Ovary (tissue), 9 donors: ENCODE results near the gene KRTAP10-10. TPM values are rescaled to one million over a fixed set of nuclear protein-coding genes. Genes with fewer than 3 reads are reported as not detected.

Experiments
- DNase-seq, 5 donors: peaks; one replicate each; pipeline ENCODE4 v3.0.0-alpha.2; 2019 to 2020
- H3K27ac ChIP-seq, 2 donors: fragments of 200-600 bp; one replicate each; pipeline versions ENCODE4 v1.5.1 to v1.8.0; 2019 to 2022
- H3K27me3 ChIP-seq: fragments of 200-600 bp; one replicate; pipeline ENCODE4 v1.8.0; 2022
- H3K36me3 ChIP-seq: fragments of 200-600 bp; sonication (generic); one replicate; pipeline ENCODE4 v1.5.1; 2019
- H3K4me1 ChIP-seq: one replicate; pipeline ENCODE4 v1.8.1; 2013; ENCODE audit warnings: mild to moderate bottlenecking, moderate library complexity; ENCODE audit not compliant: insufficient read depth
- H3K4me3 ChIP-seq: fragments of 200-600 bp; sonication (generic); one replicate; pipeline ENCODE4 v1.5.1; 2017
- H3K9me3 ChIP-seq, 2 donors: fragments of 200-600 bp in 1 of 2; sonication (generic) in 1 of 2; one replicate each; pipeline versions ENCODE4 v1.5.1 to v1.8.1; 2013 to 2019; ENCODE audit warnings: mild to moderate bottlenecking in 1 of 2, moderate library complexity in 1 of 2
- EP300 ChIP-seq: sonication (generic); formaldehyde crosslinking; IDR thresholded peaks from one replicate; pipeline ENCODE4 v1.6.1; 2017; ENCODE audit warnings: antibody characterized with exemption
- POLR2A ChIP-seq: fragments of 450-650 bp; IDR thresholded peaks from one replicate; pipeline ENCODE4 v1.6.1; 2017; ENCODE audit warnings: antibody characterized with exemption, mild to moderate bottlenecking, moderate library complexity
- WGBS, 3 donors: extraction: QIAGEN DNeasy Blood & Tissue Kit in 1 of 3; methylation state at CpG; one replicate each; pipeline versions ENCODE4 v1.1.5 to v1.1.7; 2013 to 2017; 5-methylcytosine and 5-hydroxymethylcytosine counted together
- intact Hi-C, 4 donors: fragments of 100-400 bp; cut with DNase I; formaldehyde crosslinking; loops; one replicate each; pipeline versions ENCODE4 v1.11.0 to v1.15.1; 2022 to 2023
- polyA plus RNA-seq, 2 donors: library from polyadenylated mRNA; stranded (reverse); fragments of 200-250 nt in 1 of 2; fragments of 350-450 nt in 1 of 2; fragmentation: Illumina TruSeq in 1 of 2; extraction: RNeasy Lipid Tissue Mini Kit (QIAGEN cat#74804) in 1 of 2; gene quantifications; one replicate each; pipeline ENCODE4 v1.2.3, GENCODE V29; 2013 to 2014
- total RNA-seq, 7 donors: library from RNA; depleted of rRNA in 2 of 7; stranded (reverse); fragments of >200 nt in 2 of 7; fragmentation: NEBNext Ultra II Directional in 3 of 7; extraction: Animal tissue kit (Norgen Biotek cat#: 25700) in 3 of 7; gene quantifications; one replicate each; pipeline versions ENCODE4 v1.1.0 to v1.2.4, GENCODE V29; 2016 to 2023
- TF ChIP-seq, protein P1 (sequence below), 3 donors: fragments of 450-650 bp in 2 of 3; fragments of 200-600 bp in 1 of 3; IDR thresholded peaks; one replicate each; pipeline versions ENCODE4 v1.5.1 to v1.8.0; 2016 to 2022; ENCODE audit warnings: antibody characterized with exemption in 3 of 3, mild to moderate bottlenecking in 1 of 3
- donor health status: DM: no; HTN: no; CAD: no; lungs with moderate emphysema.
- donor health status: DM: no; HTN: no; CAD: no.
- donor health status: Bipolar disorder and iron deficiency.
- donor health status: DM: yes; HTN: yes; CAD: no.
- donor health status: DM: no; HTN: no; CAD: no.
- donor health status: DM: yes; HTN: yes; CAD: no.

The KRTAP10-10 gene
- total and polyA plus RNA-seq, 9 donors, result not detected

DNA sequence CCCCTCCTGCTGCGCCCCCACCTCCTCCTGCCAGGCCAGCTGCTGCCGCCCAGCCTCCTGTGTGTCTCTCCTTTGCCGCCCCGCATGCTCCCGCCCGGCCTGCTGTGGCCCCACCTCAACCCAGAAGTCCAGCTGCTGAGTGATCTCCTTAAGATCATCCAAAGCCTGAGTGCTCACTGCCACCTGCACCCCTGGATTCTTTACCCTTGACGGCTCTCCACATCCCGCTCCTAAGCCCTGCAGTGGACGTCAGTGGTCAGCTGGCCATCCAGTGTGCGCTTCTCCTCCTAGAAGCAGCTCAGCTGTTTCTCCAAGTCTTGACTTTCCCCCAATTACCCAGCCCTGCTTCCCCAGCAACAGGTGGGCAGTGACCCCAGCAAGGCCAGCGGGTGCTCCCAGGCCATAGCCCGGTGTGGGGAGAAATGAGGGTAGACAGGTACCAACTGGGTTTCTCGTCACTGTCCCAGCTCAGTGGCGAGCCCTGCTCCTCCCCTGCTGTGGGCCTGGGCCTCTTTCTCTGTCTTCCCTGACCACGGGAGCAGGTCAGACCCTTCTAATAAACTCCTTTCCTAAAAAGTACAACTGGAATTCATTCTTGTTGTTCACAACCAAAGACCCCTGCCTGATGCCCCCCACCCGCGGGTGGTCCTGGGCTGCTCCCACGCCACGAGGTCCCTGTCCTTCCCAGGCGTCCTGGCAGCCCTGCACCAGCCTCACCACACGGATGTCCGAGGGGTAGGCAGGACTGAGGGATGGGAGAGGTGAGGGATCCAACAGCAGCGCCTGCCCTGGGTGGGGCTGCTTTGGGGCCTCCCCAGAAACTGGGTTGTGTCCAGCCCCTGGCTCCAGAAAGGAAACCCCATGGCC, 35.3 kb upstream of the KRTAP10-10 start:
- intact Hi-C loops, result no loop called here
- H3K4me3 ChIP-seq, result no peak overlapping the region
- 60 to 71% (median 60%) methylated on average over 23 of the region's 23 CpGs for WGBS, 3 donors

DNA sequence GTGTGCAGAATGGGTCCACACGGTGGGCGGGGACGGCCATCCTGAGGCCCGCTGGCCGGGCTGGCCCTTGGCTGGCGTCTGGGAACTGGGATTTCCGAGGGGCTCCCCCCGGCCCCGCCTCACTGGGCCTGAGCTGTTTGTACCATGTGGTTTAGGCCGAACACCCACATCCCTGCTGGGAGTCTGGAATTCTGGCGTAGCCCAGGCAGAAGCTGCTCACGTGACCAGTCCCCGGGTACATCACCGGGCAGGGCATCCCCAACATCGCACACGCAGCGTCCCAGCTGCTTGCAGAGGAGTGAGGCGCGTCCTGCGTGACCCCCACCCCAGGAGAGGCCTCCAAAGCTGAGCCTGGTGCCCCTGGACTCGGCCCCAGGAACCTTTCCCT, 34.7 kb upstream of the KRTAP10-10 start:
- H3K9me3 ChIP-seq, result no peaks in the 10 kb centered on the region
- H3K27me3 ChIP-seq, result no peaks in the 10 kb centered on the region
- TF ChIP-seq POLR2A (no peak), EP300 (no peak)
- TF ChIP-seq, protein P1, sequence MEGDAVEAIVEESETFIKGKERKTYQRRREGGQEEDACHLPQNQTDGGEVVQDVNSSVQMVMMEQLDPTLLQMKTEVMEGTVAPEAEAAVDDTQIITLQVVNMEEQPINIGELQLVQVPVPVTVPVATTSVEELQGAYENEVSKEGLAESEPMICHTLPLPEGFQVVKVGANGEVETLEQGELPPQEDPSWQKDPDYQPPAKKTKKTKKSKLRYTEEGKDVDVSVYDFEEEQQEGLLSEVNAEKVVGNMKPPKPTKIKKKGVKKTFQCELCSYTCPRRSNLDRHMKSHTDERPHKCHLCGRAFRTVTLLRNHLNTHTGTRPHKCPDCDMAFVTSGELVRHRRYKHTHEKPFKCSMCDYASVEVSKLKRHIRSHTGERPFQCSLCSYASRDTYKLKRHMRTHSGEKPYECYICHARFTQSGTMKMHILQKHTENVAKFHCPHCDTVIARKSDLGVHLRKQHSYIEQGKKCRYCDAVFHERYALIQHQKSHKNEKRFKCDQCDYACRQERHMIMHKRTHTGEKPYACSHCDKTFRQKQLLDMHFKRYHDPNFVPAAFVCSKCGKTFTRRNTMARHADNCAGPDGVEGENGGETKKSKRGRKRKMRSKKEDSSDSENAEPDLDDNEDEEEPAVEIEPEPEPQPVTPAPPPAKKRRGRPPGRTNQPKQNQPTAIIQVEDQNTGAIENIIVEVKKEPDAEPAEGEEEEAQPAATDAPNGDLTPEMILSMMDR (IDR thresholded peaks at IDR 0.05), result no peak
- no peak overlapping the region for H3K4me3 ChIP-seq
- intact Hi-C loops, result no loop called here
- 66 to 75% (median 67%) methylated on average over 9 to 20 of the region's 21 CpGs for whole genome bisulfite sequencing, 3 donors
- DNase-seq, result no peak
- no peak overlapping the region for H3K27ac ChIP-seq
- no peaks in the 10 kb centered on the region for H3K4me1 ChIP-seq
- H3K36me3 ChIP-seq, result no peaks in the 10 kb centered on the region

More for the DNA sequence above, 35.3 kb upstream of the KRTAP10-10 start:
- no peaks in the 10 kb centered on the region for H3K27me3 ChIP-seq
- H3K27ac ChIP-seq, result no peak overlapping the region
- H3K4me1 ChIP-seq, result no peaks in the 10 kb centered on the region
- no peaks in the 10 kb centered on the region for H3K9me3 ChIP-seq
- no peaks in the 10 kb centered on the region for H3K36me3 ChIP-seq
- DNase-seq, result no peak
- TF ChIP-seq POLR2A (no peak), EP300 (no peak)
- TF ChIP-seq, protein P1 (IDR thresholded peaks at IDR 0.05), result no peak

DNA sequence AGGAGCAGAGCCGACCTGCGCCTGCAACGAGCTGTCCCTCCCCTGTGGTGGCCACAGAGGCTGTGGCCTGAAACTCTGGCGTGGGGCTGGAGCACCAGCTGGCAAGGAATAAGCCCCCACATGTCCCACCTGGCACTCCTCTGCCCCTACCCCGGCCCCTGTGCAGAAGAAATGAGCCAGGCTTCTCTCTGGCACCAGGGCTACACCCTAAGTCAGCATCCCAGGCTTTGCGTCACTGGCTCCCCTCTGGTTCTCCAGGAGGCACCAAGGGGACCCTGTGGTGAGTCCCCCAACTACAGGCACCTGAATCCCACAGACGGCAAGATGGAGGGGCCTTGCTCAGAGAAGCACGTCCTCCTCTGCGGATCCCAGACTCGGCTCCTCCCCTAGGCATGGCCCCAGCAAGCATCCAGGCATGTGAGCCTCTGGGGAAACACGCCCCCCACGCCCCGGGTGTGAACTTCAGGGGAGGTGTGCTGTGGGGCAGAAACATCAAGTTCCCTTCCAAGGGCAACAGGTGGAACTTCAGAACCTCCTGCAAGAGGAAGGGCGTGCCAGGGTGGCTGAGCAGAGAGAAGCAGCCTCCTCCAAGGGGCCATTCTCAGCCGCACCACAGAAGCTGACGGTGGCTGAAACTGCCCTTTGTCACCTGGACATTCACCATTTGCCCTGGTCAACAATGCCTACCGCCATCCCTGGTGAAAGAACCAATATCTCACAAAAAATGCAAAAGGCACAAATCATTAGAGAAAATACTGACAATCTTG, 33.9 kb upstream of the KRTAP10-10 start:
- TF ChIP-seq EP300, result no peak
- no peak for TF ChIP-seq POLR2A
- TF ChIP-seq, protein P1 (IDR thresholded peaks at IDR 0.05), result no peak
- Histone ChIP-seq H3K9me3 (no peaks in the 10 kb centered on the region), H3K27ac (no peak overlapping the region), H3K4me3 (no peak overlapping the region), H3K27me3 (no peaks in the 10 kb centered on the region), H3K36me3 (no peaks in the 10 kb centered on the region), H3K4me1 (no peaks in the 10 kb centered on the region)
- DNase-seq, result no peak
- intact Hi-C loops, result no loop called here
- 51 to 57% (median 53%) methylated on average over 17 of the region's 17 CpGs for WGBS, 3 donors

DNA sequence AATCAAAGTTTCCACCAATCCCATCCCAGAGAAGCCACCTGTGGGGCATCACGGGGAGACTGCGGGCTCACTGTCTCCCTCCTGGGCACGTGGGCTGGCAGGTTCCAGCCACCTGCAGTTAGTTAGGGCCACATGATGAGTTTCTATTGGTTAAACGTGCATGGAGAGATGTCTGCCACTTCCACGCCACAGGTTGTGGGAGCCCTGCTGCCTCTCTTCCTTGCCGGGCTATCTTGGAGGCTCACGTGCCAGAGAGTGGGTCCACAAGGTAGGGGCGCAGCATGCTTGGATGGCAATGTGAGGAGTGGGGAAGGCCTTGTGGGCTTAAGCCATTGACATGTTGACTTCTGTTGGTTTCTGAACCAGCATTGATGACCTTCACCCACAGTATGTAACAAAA, 33.2 kb upstream of the KRTAP10-10 start:
- no peaks in the 10 kb centered on the region for H3K9me3 ChIP-seq
- no peaks in the 10 kb centered on the region for H3K4me1 ChIP-seq
- no peak for DNase-seq
- H3K27me3 ChIP-seq, result no peaks in the 10 kb centered on the region
- H3K4me3 ChIP-seq, result no peak overlapping the region
- H3K27ac ChIP-seq, result no peak overlapping the region
- no peaks in the 10 kb centered on the region for H3K36me3 ChIP-seq
- intact Hi-C loops, result no loop called here
- 84 to 86% (median 85%) methylated on average over 8 of the region's 8 CpGs for WGBS, 3 donors
- TF ChIP-seq POLR2A (no peak), EP300 (no peak)
- TF ChIP-seq, protein P1 (IDR thresholded peaks at IDR 0.05), result no peak
